ENCODE data around the gene PMCH. TPM values are rescaled to one million over a fixed set of nuclear protein-coding genes. Genes with fewer than 3 reads are reported as not detected.
"Not testable (repeated sequence)": the region's sequence is repeated elsewhere in the genome, so short reads cannot be mapped to it uniquely, and the experiment has no call there.

Gene PMCH
- total RNA-seq, 1 donor from 2014 or later: not detected

GRCh38 chr12:102171951-102172350, 25.7 kb downstream of the PMCH start:
- H3K9me3 Mint-ChIP-seq (ENCODE audit: unreplicated experiment): no peaks in the 10 kb centered on the region
- no peak overlapping the region for H3K4me3 Mint-ChIP-seq (ENCODE audit: unreplicated experiment)
- no peaks in the 10 kb centered on the region for H3K27me3 Mint-ChIP-seq (ENCODE audit: unreplicated experiment)
- H3K27ac Mint-ChIP-seq (ENCODE audit: unreplicated experiment): no peak overlapping the region
- TF ChIP-seq CTCF (IDR thresholded peaks at IDR 0.05; ENCODE audit: unreplicated experiment): no peak
- DNase-seq (ENCODE audit: low spot score): no peak
- no peaks in the 10 kb centered on the region for H3K4me1 Mint-ChIP-seq (ENCODE audit: unreplicated experiment)
- H3K36me3 Mint-ChIP-seq (ENCODE audit: low read depth, unreplicated experiment): no peaks in the 10 kb centered on the region

- Mint-ChIP-seq H3K36me3 (ENCODE audit: low read depth, unreplicated experiment) (no peaks in the 10 kb centered on the region), H3K4me3 (ENCODE audit: unreplicated experiment) (no peak overlapping the region), H3K4me1 (ENCODE audit: unreplicated experiment) (no peaks in the 10 kb centered on the region), H3K9me3 (ENCODE audit: unreplicated experiment) (no peaks in the 10 kb centered on the region), H3K27ac (ENCODE audit: unreplicated experiment) (no peak overlapping the region), H3K27me3 (ENCODE audit: unreplicated experiment) (no peaks in the 10 kb centered on the region)
- peak; percentile 35 for DNase-seq (ENCODE audit: low spot score)
- TF ChIP-seq CTCF (IDR thresholded peaks at IDR 0.05; ENCODE audit: unreplicated experiment): peak; percentile 80
These were observed 27.6 kb downstream of the PMCH start for GRCh38 chr12:102169922-102170621.

GRCh38 chr12:102167821-102168604, 29.6 kb downstream of the PMCH start:
- DNase-seq (ENCODE audit: low spot score): no peak
- TF ChIP-seq CTCF (IDR thresholded peaks at IDR 0.05; ENCODE audit: unreplicated experiment): no peak
- Mint-ChIP-seq H3K4me3 (ENCODE audit: unreplicated experiment) (no peak overlapping the region), H3K36me3 (ENCODE audit: low read depth, unreplicated experiment) (no peaks in the 10 kb centered on the region), H3K27me3 (ENCODE audit: unreplicated experiment) (no peaks in the 10 kb centered on the region), H3K9me3 (ENCODE audit: unreplicated experiment) (no peaks in the 10 kb centered on the region), H3K27ac (ENCODE audit: unreplicated experiment) (no peak overlapping the region), H3K4me1 (ENCODE audit: unreplicated experiment) (no peaks in the 10 kb centered on the region)

GRCh38 chr12:102163383-102163782, 34.2 kb downstream of the PMCH start:
- H3K27me3 Mint-ChIP-seq (ENCODE audit: unreplicated experiment): no peaks in the 10 kb centered on the region
- H3K9me3 Mint-ChIP-seq (ENCODE audit: unreplicated experiment): no peaks in the 10 kb centered on the region
- DNase-seq (ENCODE audit: low spot score): no peak
- H3K27ac Mint-ChIP-seq (ENCODE audit: unreplicated experiment): no peak overlapping the region
- no peaks in the 10 kb centered on the region for H3K36me3 Mint-ChIP-seq (ENCODE audit: low read depth, unreplicated experiment)
- no peak for TF ChIP-seq CTCF (IDR thresholded peaks at IDR 0.05; ENCODE audit: unreplicated experiment)
- H3K4me3 Mint-ChIP-seq (ENCODE audit: unreplicated experiment): no peak overlapping the region
- no peaks in the 10 kb centered on the region for H3K4me1 Mint-ChIP-seq (ENCODE audit: unreplicated experiment)

GRCh38 chr12:102155206-102155605, 42.4 kb downstream of the PMCH start:
- not testable (repeated sequence) for H3K27me3 Mint-ChIP-seq (ENCODE audit: unreplicated experiment); H3K4me1 Mint-ChIP-seq (ENCODE audit: unreplicated experiment); H3K4me3 Mint-ChIP-seq (ENCODE audit: unreplicated experiment); H3K9me3 Mint-ChIP-seq (ENCODE audit: unreplicated experiment); H3K36me3 Mint-ChIP-seq (ENCODE audit: low read depth, unreplicated experiment); H3K27ac Mint-ChIP-seq (ENCODE audit: unreplicated experiment); DNase-seq (ENCODE audit: low spot score)

- not testable (repeated sequence) for H3K9me3 Mint-ChIP-seq (ENCODE audit: unreplicated experiment); H3K27ac Mint-ChIP-seq (ENCODE audit: unreplicated experiment); H3K27me3 Mint-ChIP-seq (ENCODE audit: unreplicated experiment); H3K36me3 Mint-ChIP-seq (ENCODE audit: low read depth, unreplicated experiment); DNase-seq (ENCODE audit: low spot score); H3K4me1 Mint-ChIP-seq (ENCODE audit: unreplicated experiment); H3K4me3 Mint-ChIP-seq (ENCODE audit: unreplicated experiment)
These were observed 50.5 kb downstream of the PMCH start for GRCh38 chr12:102147062-102147587.

Measured in endothelial cell (in vitro differentiated cells).